CD14-positive monocyte (primary cell): ENCODE measurements around the gene PDE11A. TPM values are rescaled to one million over a fixed set of nuclear protein-coding genes. Genes with fewer than 3 reads are reported as not detected.

ENCODE experiments used
- DNase-seq, 3 donors: peaks; one replicate each; pipeline ENCODE4 v3.0.0-alpha.2; 2011 to 2022
- H2AFZ ChIP-seq: 2 replicates; pipeline ENCODE4 v1.6.0; 2012; ENCODE audit warnings: mild to moderate bottlenecking, low read depth, low read length, inconsistent platforms; ENCODE audit not compliant: insufficient read depth, poor library complexity, severe bottlenecking
- H3K27ac ChIP-seq, 2 donors: 1 replicate in 1 of 2; 2 replicates in 1 of 2; pipeline ENCODE4 v1.5.1; 2012 to 2013; ENCODE audit warnings: low read length in 2 of 2, control low read depth in 1 of 2, inconsistent platforms in 1 of 2, low read depth in 1 of 2, mild to moderate bottlenecking in 1 of 2
- H3K27me3 ChIP-seq, 2 donors: one replicate each; pipeline versions ENCODE4 v1.6.0 to v1.6.1; 2011 to 2013; ENCODE audit warnings: low read length in 2 of 2; ENCODE audit not compliant: control insufficient read depth in 2 of 2, insufficient read depth in 2 of 2
- H3K36me3 ChIP-seq, 2 donors: replicated peaks in 1 of 2; 1 replicate in 1 of 2; 2 replicates in 1 of 2; pipeline versions ENCODE4 v1.5.1 to v1.6.1; 2012 to 2013; ENCODE audit warnings: low read length in 2 of 2, control low read depth in 1 of 2, inconsistent platforms in 1 of 2, mild to moderate bottlenecking in 1 of 2; ENCODE audit not compliant: insufficient read depth in 2 of 2, control insufficient read depth in 1 of 2
- H3K4me1 ChIP-seq, 2 donors: 1 replicate in 1 of 2; 2 replicates in 1 of 2; pipeline versions ENCODE4 v1.5.1 to v1.6.1; 2012 to 2013; ENCODE audit warnings: low read length in 2 of 2, control low read depth in 1 of 2, inconsistent platforms in 1 of 2, mild to moderate bottlenecking in 1 of 2, moderate library complexity in 1 of 2; ENCODE audit not compliant: insufficient read depth in 2 of 2, control insufficient read depth in 1 of 2
- H3K4me2 ChIP-seq: replicated peaks from 2 replicates; pipeline ENCODE3; 2012; ENCODE audit warnings: low read length, moderate library complexity, mild to moderate bottlenecking; ENCODE audit not compliant: poor library complexity, severe bottlenecking; ENCODE audit errors: extremely low read depth
- H3K4me3 ChIP-seq, 3 experiments: fragments of 200-600 bp in 1 of 3; sonication (generic) in 1 of 3; replicated peaks in 1 of 3; 1 replicate in 2 of 3; 2 replicates in 1 of 3; pipeline ENCODE4 v1.5.1; 2011 to 2013; ENCODE audit warnings: low read length in 3 of 3, mild to moderate bottlenecking in 3 of 3, control low read depth in 2 of 3, low read depth in 2 of 3, inconsistent platforms in 1 of 3, moderate library complexity in 1 of 3
- H3K79me2 ChIP-seq: 2 replicates; pipeline ENCODE4 v1.6.0; 2012; ENCODE audit warnings: mild to moderate bottlenecking, control low read depth, inconsistent platforms, low read length, moderate library complexity; ENCODE audit not compliant: insufficient read depth
- H3K9ac ChIP-seq: 2 replicates; pipeline ENCODE4 v1.6.0; 2017; ENCODE audit warnings: low read length, mild to moderate bottlenecking; ENCODE audit not compliant: insufficient read depth, poor library complexity, severe bottlenecking
- H3K9me3 ChIP-seq, 2 donors: replicated peaks in 1 of 2; 1 replicate in 1 of 2; 2 replicates in 1 of 2; pipeline versions ENCODE4 v1.5.1 to v1.6.1; 2012 to 2013; ENCODE audit warnings: low read length in 2 of 2, control low read depth in 1 of 2; ENCODE audit not compliant: control insufficient read depth in 1 of 2, insufficient read depth in 1 of 2
- H4K20me1 ChIP-seq: 2 replicates; pipeline ENCODE4 v1.6.0; 2012; ENCODE audit warnings: mild to moderate bottlenecking, low read length, control low read depth, moderate library complexity; ENCODE audit not compliant: insufficient read depth
- H3K27ac Mint-ChIP-seq, 7 donors: one replicate each; pipeline ENCODE4 v1.8.0; 2020; ENCODE audit warnings: mild to moderate bottlenecking in 7 of 7, mixed read lengths in 7 of 7, moderate library complexity in 6 of 7, inconsistent platforms in 2 of 7
- H3K27me3 Mint-ChIP-seq, 3 donors: one replicate each; pipeline ENCODE4 v1.8.0; 2021 to 2022; ENCODE audit warnings: low read depth in 3 of 3, mild to moderate bottlenecking in 3 of 3, mixed read lengths in 3 of 3, moderate library complexity in 3 of 3, inconsistent platforms in 1 of 3
- H3K36me3 Mint-ChIP-seq, 2 donors: one replicate each; pipeline ENCODE4 v1.8.0; 2020; ENCODE audit warnings: mixed read lengths in 2 of 2, inconsistent platforms in 1 of 2, mild to moderate bottlenecking in 1 of 2
- H3K4me1 Mint-ChIP-seq: one replicate; pipeline ENCODE4 v1.8.0; 2020; ENCODE audit warnings: mild to moderate bottlenecking, mixed read lengths
- H3K4me3 Mint-ChIP-seq, 2 donors: one replicate each; pipeline ENCODE4 v1.8.0; 2020; ENCODE audit warnings: mild to moderate bottlenecking in 2 of 2, mixed read lengths in 2 of 2, moderate library complexity in 1 of 2
- H3K9me3 Mint-ChIP-seq, 7 donors: one replicate each; pipeline ENCODE4 v1.8.0; 2020 to 2022; ENCODE audit warnings: mixed read lengths in 7 of 7, mild to moderate bottlenecking in 6 of 7, moderate library complexity in 6 of 7, inconsistent platforms in 2 of 7
- WGBS: methylation state at CpG from one replicate; pipeline ENCODE4 v1.1.5; 2013; ENCODE audit warnings: missing lambda C conversion rate; ENCODE audit not compliant: insufficient coverage; 5-methylcytosine and 5-hydroxymethylcytosine counted together
- intact Hi-C, 2 donors: fragments of 100-400 bp; cut with micrococcal nuclease; formaldehyde crosslinking; loops; one replicate each; pipeline versions ENCODE4 v1.15.0 to v1.15.1; 2023
- polyA plus RNA-seq, 3 donors: library from polyadenylated mRNA; depleted of rRNA in 1 of 3; unstranded in 2 of 3; stranded (reverse) in 1 of 3; fragments of 300-500 nt in 2 of 3; fragments of >200 nt in 1 of 3; fragmentation: Illumina TruSeq in 2 of 3; gene quantifications; 1 replicate in 2 of 3; 2 replicates in 1 of 3; pipeline ENCODE4 v1.2.3, GENCODE V29; 2012 to 2021
- TF ChIP-seq, protein P1 (sequence below): fragments of 200-600 bp; IDR thresholded peaks from one replicate; pipeline ENCODE4 v1.8.0; 2022; ENCODE audit warnings: antibody characterized with exemption, mild to moderate bottlenecking

Gene PDE11A
- polyA plus RNA-seq, 3 donors, result not detected

GRCh38 chr2:177880285-177880684, 192.3 kb downstream of the PDE11A start:
- Mint-ChIP-seq H3K9me3 (peaks cover 0 to 3% (median 0%) of the 10 kb centered on the region in 7 donors), H3K27ac (no peak overlapping the region), H3K27me3 (peaks cover 0 to 3% (median 0%) of the 10 kb centered on the region in 3 donors), H3K4me3 (no peak overlapping the region), H3K4me1 (no peaks in the 10 kb centered on the region), H3K36me3 (no peaks in the 10 kb centered on the region)
- WGBS, result 100% methylated on average over 1 of the region's 2 CpGs
- Histone ChIP-seq H3K9ac (no peak overlapping the region), H3K4me2 (no peak overlapping the region), H4K20me1 (no peaks in the 10 kb centered on the region), H3K27ac (no peak overlapping the region), H3K27me3 (no peaks in the 10 kb centered on the region), H2AFZ (no peak overlapping the region), H3K79me2 (no peaks in the 10 kb centered on the region), H3K36me3 (no peaks in the 10 kb centered on the region), H3K4me3 (no peak overlapping the region), H3K9me3 (no peaks in the 10 kb centered on the region), H3K4me1 (no peaks in the 10 kb centered on the region)
- intact Hi-C loops, result no loop called here
- DNase-seq, result no peak
- TF ChIP-seq, protein P1, sequence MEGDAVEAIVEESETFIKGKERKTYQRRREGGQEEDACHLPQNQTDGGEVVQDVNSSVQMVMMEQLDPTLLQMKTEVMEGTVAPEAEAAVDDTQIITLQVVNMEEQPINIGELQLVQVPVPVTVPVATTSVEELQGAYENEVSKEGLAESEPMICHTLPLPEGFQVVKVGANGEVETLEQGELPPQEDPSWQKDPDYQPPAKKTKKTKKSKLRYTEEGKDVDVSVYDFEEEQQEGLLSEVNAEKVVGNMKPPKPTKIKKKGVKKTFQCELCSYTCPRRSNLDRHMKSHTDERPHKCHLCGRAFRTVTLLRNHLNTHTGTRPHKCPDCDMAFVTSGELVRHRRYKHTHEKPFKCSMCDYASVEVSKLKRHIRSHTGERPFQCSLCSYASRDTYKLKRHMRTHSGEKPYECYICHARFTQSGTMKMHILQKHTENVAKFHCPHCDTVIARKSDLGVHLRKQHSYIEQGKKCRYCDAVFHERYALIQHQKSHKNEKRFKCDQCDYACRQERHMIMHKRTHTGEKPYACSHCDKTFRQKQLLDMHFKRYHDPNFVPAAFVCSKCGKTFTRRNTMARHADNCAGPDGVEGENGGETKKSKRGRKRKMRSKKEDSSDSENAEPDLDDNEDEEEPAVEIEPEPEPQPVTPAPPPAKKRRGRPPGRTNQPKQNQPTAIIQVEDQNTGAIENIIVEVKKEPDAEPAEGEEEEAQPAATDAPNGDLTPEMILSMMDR, result no peak

GRCh38 chr2:177876950-177877349, 195.6 kb downstream of the PDE11A start:
- Mint-ChIP-seq H3K27me3 (peaks cover 0 to 3% (median 0%) of the 10 kb centered on the region in 3 donors), H3K9me3 (peaks cover 0 to 3% (median 0%) of the 10 kb centered on the region in 7 donors), H3K36me3 (no peaks in the 10 kb centered on the region), H3K27ac (no peak overlapping the region), H3K4me1 (no peaks in the 10 kb centered on the region), H3K4me3 (no peak overlapping the region)
- H3K27me3 ChIP-seq, result no peaks in the 10 kb centered on the region
- no peaks in the 10 kb centered on the region for H3K79me2 ChIP-seq
- no peak overlapping the region for H2AFZ ChIP-seq
- no peaks in the 10 kb centered on the region for H3K36me3 ChIP-seq
- no peaks in the 10 kb centered on the region for H4K20me1 ChIP-seq
- intact Hi-C loops, result no loop called here
- DNase-seq, result no peak
- no peaks in the 10 kb centered on the region for H3K9me3 ChIP-seq
- no peak overlapping the region for H3K4me3 ChIP-seq
- TF ChIP-seq, protein P1, result no peak
- H3K9ac ChIP-seq, result no peak overlapping the region
- no peaks in the 10 kb centered on the region for H3K4me1 ChIP-seq
- H3K4me2 ChIP-seq, result no peak overlapping the region
- no peak overlapping the region for H3K27ac ChIP-seq
- 93% methylated on average over 5 of the region's 8 CpGs for WGBS
